Nephron progenitor cell (in vitro differentiated cells): ENCODE measurements around the gene PAQR3.

ENCODE experiments used
- DNase-seq: peaks from one replicate; pipeline ENCODE4 v3.0.0; 2021
- H3K27ac Mint-ChIP-seq: 2 replicates; pipeline ENCODE4 v1.8.0; 2021; ENCODE audit warnings: mild to moderate bottlenecking, moderate library complexity, mixed read lengths
- H3K27me3 Mint-ChIP-seq: 2 replicates; pipeline ENCODE4 v1.8.0; 2021; ENCODE audit warnings: mild to moderate bottlenecking, low read depth, mixed read lengths; ENCODE audit not compliant: poor library complexity
- H3K36me3 Mint-ChIP-seq: 2 replicates; pipeline ENCODE4 v1.8.0; 2021; ENCODE audit warnings: low read depth, mixed read lengths
- H3K4me1 Mint-ChIP-seq: 2 replicates; pipeline ENCODE4 v1.8.0; 2021; ENCODE audit warnings: mixed read lengths
- H3K4me3 Mint-ChIP-seq: 2 replicates; pipeline ENCODE4 v1.8.0; 2021; ENCODE audit warnings: mild to moderate bottlenecking, moderate library complexity, mixed read lengths
- H3K9me3 Mint-ChIP-seq: 2 replicates; pipeline ENCODE4 v1.8.0; 2021; ENCODE audit warnings: mild to moderate bottlenecking, moderate library complexity, mixed read lengths
- TF ChIP-seq, protein P1 (sequence below): fragments of 200-600 bp; sonication (generic); IDR thresholded peaks from 2 replicates; pipeline ENCODE4 v1.5.0; 2021; ENCODE audit warnings: antibody characterized with exemption

PAQR3 gene

GRCh38 chr4:78863991-78864390, 75.2 kb downstream of the PAQR3 start:
- TF ChIP-seq, protein P1, sequence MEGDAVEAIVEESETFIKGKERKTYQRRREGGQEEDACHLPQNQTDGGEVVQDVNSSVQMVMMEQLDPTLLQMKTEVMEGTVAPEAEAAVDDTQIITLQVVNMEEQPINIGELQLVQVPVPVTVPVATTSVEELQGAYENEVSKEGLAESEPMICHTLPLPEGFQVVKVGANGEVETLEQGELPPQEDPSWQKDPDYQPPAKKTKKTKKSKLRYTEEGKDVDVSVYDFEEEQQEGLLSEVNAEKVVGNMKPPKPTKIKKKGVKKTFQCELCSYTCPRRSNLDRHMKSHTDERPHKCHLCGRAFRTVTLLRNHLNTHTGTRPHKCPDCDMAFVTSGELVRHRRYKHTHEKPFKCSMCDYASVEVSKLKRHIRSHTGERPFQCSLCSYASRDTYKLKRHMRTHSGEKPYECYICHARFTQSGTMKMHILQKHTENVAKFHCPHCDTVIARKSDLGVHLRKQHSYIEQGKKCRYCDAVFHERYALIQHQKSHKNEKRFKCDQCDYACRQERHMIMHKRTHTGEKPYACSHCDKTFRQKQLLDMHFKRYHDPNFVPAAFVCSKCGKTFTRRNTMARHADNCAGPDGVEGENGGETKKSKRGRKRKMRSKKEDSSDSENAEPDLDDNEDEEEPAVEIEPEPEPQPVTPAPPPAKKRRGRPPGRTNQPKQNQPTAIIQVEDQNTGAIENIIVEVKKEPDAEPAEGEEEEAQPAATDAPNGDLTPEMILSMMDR, result no peak
- Mint-ChIP-seq H3K4me3 (no peak overlapping the region), H3K4me1 (no peaks in the 10 kb centered on the region), H3K9me3 (no peaks in the 10 kb centered on the region), H3K27me3 (no peaks in the 10 kb centered on the region), H3K27ac (no peak overlapping the region), H3K36me3 (peaks cover 34% of the 10 kb centered on the region)
- DNase-seq, result no peak

DNA sequence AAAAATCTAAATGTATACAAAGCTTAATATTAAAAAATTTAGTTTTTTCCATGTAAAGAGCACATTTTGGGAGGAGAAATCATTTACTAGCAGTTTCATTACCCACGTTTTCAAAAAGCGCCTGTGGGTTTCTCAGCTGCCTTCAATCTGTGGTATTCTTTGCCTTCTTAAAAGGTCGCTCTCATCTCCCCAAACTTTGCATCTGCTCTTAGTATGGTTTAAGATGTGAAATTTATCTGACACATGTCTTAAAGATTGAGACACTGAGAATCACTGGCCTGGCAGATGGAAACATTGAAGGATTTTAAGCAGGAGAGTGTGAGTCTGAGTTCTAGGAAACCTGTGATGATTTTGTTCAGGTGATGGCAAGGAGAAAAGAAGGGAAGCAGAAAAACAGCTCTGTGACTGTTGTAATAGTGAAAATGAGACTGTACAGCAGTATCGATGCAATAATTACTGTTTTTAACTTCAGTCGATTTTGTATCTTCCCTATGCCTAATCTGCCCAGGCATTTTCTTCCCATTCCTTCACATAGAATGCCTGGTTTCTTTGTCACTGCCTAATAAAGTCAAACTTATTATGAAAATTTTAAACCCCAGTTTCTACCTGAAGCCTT, 75.9 kb downstream of the PAQR3 start:
- Mint-ChIP-seq H3K27me3 (no peaks in the 10 kb centered on the region), H3K4me1 (no peaks in the 10 kb centered on the region), H3K9me3 (no peaks in the 10 kb centered on the region), H3K36me3 (peaks cover 28% of the 10 kb centered on the region), H3K27ac (peak overlapping the region; percentile 33), H3K4me3 (no peak overlapping the region)
- no peak for DNase-seq
- TF ChIP-seq, protein P1, result no peak

DNA sequence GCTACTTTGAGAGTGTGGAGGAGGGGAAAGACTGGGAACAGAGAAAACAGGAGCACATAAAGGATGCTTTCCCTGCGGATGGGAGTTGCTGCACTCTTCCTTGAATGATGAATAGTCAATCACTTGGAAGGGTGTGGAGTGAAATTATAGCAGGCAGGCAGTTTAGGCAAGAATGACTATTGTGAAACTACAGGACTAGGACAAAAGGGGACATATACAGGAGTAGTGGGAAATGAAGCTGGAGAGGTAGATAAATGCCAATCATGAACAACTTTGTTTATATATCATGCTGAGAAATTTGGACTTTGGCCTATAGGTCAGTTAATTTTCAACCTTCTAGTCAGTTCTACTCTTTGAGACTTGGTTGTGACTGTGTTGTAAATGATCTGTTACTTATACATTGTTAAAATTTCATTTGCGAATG, 76.9 kb downstream of the PAQR3 start:
- Mint-ChIP-seq H3K4me1 (no peaks in the 10 kb centered on the region), H3K36me3 (peaks cover 18% of the 10 kb centered on the region), H3K9me3 (no peaks in the 10 kb centered on the region), H3K4me3 (no peak overlapping the region), H3K27me3 (no peaks in the 10 kb centered on the region), H3K27ac (peak overlapping the region; percentile 70)
- TF ChIP-seq, protein P1, result no peak
- no peak for DNase-seq
